ENCODE results near the gene TICAM1.
"Not testable (repeated sequence)": the region's sequence is repeated elsewhere in the genome, so short reads cannot be mapped to it uniquely, and the experiment has no call there.

TICAM1 gene

DNA sequence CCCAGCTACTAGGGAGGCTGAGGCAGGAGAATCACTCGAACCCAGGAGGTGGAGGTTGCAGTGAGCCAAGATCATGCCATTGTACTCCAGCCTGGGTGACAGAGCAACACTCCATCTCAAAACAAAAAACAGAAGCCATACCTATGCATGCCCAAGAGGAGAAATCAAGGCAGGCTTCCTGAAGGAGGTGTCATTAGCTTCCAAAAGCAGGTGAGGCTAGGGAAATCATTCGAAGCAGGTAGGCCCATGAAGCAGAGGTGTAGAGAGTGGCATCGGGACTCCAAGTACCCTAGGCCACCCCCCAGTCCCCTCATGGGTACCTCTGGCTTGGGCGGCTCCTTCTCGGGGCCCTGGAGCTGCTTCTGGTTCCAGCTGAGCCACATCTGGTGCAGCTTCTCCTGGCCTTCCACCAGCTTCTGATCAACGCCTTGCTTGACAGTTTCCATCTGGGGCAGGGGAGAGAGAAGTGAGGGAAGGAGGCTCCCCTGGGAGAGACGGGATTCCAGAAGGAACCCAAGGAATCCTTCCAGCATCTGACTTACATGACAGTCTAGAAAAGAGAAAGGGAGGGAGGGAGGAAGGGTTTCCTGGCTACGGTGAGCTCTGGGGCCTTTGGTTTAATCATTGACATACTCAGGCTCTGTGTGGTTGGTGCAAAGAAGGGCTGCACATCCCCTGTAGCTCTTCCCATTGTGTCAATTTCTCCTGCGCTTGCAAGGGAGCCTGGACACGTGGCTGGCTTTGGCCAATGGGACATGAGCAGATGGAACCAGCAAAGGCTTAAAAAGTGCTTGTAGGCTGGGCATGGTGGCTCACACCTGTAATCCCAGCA lies 13.1 kb upstream of the TICAM1 start:
- no peak for DNase-seq

GRCh38 chr19:4843647-4843965 lies 12.1 kb upstream of the TICAM1 start:
- no peak for DNase-seq

DNA sequence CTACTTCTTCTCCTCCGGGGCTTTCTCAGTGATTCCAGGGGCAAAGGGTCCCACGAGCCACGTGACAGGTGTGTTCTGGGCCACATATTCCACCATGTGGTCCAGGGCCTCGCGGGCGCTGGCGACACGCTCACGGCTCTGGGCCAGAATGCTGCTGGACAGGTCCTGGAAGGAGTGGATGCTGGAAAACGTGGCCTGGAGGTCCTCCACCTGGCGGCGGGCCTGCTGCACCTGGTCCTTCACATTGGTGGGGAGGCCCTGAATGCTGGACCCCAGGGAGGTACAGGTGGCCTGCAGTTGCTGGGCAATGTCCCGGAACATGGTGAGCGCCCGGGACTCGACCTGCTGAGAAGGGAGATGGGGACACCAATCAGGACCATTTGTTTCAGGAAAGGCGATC lies 7.7 kb upstream of the TICAM1 start:
- DNase-seq, result no peak

GRCh38 chr19:4832776-4833175 lies 1.3 kb upstream of the TICAM1 start:
- no peak for DNase-seq

DNA sequence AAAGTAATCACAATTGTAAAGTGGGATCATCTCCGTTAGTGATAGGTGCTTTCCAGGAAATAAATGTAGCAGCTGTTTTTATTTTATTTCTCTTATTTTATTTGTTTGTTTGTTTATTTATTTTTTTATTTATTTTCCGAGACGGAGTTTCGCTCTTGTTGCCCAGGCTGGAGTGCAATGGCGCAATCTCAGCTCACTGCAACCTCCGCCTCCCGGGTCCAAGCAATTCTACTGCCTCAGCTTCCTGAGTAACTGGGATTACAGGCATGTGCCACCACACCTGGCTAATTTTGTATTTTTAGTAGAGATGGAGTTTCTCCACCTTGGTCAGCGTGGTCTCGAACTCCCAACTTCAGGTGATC lies 448 bp upstream of the TICAM1 start:
- not testable (repeated sequence) for DNase-seq

DNA sequence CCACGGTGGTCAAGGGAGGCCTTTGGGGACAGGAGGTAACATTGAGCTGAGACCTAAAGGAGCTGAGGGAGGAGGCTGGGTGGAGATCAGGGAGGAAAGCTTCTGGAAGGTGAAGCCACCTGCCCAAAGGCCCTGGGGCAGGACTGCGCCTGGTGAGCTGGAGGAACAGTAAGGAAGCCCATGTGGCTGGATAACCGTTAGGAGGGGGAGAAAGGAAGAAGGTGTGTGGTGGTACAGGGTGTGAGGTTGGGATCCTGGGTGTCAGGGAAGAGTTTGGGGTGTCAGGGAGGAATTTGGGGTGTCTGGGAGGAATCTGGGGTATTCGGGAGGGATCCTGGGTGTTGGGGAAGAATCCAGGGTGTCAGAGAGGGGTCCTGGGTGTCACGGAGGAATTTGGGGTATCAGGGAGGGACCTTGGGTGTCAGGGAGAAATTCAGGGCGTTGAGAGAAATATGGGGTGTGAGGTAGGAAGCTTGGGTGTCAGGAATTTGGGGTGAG lies 695 bp downstream of the TICAM1 start:
- no peak for DNase-seq

- no peak for DNase-seq
These were observed 1.2 kb downstream of the TICAM1 start for GRCh38 chr19:4830332-4830731.

- DNase-seq, result no peak
These were observed 2.4 kb downstream of the TICAM1 start for GRCh38 chr19:4829001-4829712.

DNA sequence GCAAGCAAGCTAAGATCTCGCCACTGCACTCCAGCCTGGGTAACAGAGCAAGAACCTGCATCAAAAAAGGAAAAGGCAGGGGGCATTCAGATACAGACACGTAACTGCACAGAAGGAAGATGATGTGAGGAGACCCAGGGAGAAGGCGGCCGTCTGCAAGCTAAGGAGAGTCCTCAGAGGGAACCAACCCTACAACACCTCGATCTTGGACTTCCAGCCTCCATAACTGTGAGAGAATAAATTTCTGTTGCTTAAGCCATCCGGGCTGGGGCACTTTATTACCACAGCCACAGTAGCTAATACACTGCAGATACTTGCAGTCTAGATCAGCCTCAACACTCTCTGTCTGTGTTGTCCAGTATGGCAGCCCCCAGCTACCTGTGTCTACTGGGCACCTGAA lies 7.9 kb downstream of the TICAM1 start:
- no peak for DNase-seq

- not testable (repeated sequence) for DNase-seq
These were observed 9.2 kb downstream of the TICAM1 start for GRCh38 chr19:4822354-4822753.

- DNase-seq, result no peak
These were observed 10.2 kb downstream of the TICAM1 start for GRCh38 chr19:4821265-4821664.

- DNase-seq, result no peak
These were observed 13.8 kb downstream of the TICAM1 start for GRCh38 chr19:4817467-4818277.

DNA sequence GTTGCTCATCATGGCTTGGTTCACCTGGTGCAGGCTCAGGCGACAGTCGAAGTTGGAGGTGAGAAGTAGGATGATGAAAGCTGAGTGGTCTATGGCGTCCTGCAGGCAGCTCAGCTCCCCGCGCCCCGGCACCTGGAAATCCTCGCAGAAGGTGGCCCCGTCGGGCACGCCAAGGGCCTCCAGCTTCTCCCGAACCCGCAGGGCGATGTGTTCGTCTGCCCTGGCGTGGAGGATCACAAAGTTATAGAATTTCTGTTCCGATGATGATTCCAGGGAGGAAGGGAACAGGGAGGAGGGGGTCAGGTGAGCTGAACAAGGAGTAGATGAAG lies 14.6 kb downstream of the TICAM1 start:
- DNase-seq, result no peak

GRCh38 chr19:4816202-4816949 lies 15.1 kb downstream of the TICAM1 start:
- DNase-seq, result no peak

GRCh38 chr19:4815426-4816201 lies 15.9 kb downstream of the TICAM1 start:
- peak; percentile 98 for DNase-seq

DNA sequence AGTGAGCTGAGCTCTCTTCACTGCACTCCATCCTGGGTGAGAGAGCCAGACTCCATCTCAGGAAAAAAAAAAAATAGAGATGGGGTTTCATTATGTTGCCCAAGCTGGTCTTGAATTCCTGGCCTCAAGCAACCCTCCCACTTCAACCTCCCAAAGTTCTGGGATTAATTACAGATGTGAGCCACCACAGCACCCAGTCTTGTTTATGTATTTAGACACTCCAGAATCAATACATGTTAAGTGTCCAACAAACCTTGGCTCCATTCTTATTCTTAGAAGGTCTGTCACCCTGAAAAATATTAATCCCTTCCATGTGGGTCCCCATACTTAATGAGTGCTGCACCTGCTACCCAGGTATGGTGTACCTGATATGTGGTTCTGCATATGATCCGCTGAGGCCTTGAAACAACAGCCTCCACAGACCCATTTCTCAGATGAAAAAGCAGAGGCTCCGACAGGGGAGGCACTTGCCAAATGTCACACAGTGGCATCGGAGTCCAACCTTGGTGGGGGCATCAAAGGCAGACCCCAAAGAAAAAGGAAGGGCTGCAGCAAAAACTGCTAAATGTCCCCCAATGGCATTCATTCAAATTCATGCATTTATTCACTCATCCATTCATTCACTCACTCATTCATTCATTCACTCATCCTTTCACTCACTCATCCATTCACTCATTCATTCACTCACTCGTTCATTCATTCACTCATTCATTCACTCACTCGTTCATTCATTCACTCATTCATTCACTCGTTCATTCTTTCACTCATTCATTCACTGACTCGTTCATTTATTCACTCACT lies 16.7 kb downstream of the TICAM1 start:
- no peak for DNase-seq

GRCh38 chr19:4811328-4812131 lies 20.0 kb downstream of the TICAM1 start:
- peak; percentile 71 for DNase-seq

DNA sequence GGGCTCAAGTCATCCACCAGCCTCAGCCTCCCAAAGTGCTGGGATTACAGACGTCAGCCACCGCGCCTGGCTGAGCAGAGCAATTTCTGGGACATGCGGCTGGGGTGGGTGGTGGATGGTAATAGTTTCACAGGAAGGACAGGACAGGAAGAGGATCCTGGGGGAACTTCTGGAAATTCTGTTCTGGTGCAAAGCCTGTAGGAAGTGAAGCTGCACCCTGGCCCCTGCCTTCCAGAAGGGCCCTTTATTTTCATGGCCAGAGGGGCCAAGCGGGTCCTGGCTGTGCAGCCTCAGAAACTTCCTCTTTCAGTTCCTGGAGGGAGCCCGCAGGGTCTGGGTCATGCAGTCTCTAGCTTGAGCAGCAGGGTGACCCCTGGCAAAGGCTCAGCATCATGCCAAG lies 24.3 kb downstream of the TICAM1 start:
- no peak for DNase-seq

DNA sequence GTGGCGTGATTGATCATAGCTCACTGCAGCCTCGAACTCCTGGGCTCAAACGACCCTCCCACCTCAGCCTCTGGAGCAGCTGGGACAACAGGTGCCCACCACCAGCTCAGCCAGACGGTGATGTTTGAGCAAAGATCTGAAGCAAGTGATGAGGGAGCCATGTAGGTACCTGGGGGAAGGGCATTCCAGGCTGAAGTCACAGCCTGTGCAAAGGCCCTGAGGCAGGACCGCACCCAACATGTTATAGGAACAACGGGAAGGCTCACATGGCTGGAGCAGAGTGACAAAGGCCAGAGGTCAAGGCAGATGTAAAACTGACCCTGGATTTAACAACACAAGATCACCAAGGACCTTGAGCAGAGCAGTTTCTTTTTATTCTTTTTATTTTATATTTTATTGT lies 25.1 kb downstream of the TICAM1 start:
- DNase-seq, result no peak

GRCh38 chr19:4805140-4805539 lies 26.4 kb downstream of the TICAM1 start:
- DNase-seq, result not testable (repeated sequence)

Data from NCI-H82 (cell line).